ENCODE measurements around the gene CHN1. TPM values are rescaled to one million over a fixed set of nuclear protein-coding genes. Genes with fewer than 3 reads are reported as not detected.

The CHN1 gene
- total and polyA plus RNA-seq, 2 experiments from 2014 or later = 64.3 to 70.8 TPM

GRCh38 chr2:174914853-174915760 is 90.1 kb downstream of the CHN1 start:
- Histone ChIP-seq H3K9me3 (ENCODE audit: low read depth) (no peaks in the 10 kb centered on the region), H3K4me3 (no peak overlapping the region), H3K27me3 (no peaks in the 10 kb centered on the region), H3K4me1 (ENCODE audit: low read depth) (peaks cover 40% of the 10 kb centered on the region), H3K36me3 (no peaks in the 10 kb centered on the region), H3K27ac (no peak overlapping the region)
- DNase-seq (ENCODE audit: low read depth in 1 of 2, low spot score in 1 of 2) = peak; percentile 19 to 70
- TF ChIP-seq, protein P1, sequence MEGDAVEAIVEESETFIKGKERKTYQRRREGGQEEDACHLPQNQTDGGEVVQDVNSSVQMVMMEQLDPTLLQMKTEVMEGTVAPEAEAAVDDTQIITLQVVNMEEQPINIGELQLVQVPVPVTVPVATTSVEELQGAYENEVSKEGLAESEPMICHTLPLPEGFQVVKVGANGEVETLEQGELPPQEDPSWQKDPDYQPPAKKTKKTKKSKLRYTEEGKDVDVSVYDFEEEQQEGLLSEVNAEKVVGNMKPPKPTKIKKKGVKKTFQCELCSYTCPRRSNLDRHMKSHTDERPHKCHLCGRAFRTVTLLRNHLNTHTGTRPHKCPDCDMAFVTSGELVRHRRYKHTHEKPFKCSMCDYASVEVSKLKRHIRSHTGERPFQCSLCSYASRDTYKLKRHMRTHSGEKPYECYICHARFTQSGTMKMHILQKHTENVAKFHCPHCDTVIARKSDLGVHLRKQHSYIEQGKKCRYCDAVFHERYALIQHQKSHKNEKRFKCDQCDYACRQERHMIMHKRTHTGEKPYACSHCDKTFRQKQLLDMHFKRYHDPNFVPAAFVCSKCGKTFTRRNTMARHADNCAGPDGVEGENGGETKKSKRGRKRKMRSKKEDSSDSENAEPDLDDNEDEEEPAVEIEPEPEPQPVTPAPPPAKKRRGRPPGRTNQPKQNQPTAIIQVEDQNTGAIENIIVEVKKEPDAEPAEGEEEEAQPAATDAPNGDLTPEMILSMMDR (IDR thresholded peaks at IDR 0.05; ENCODE audit: low read depth, low read length) = no peak

- no peak overlapping the region for H3K4me3 ChIP-seq
- no peaks in the 10 kb centered on the region for H3K36me3 ChIP-seq
- no peaks in the 10 kb centered on the region for H3K27me3 ChIP-seq
- H3K9me3 ChIP-seq (ENCODE audit: low read depth) = no peaks in the 10 kb centered on the region
- H3K4me1 ChIP-seq (ENCODE audit: low read depth) = peaks cover 32% of the 10 kb centered on the region
- TF ChIP-seq, protein P1 (IDR thresholded peaks at IDR 0.05; ENCODE audit: low read depth, low read length) = no peak
- no peak overlapping the region for H3K27ac ChIP-seq
- no peak for DNase-seq (ENCODE audit: low read depth in 1 of 2, low spot score in 1 of 2)
Observed at GRCh38 chr2:174908284-174908683, 96.9 kb downstream of the CHN1 start.

DNA sequence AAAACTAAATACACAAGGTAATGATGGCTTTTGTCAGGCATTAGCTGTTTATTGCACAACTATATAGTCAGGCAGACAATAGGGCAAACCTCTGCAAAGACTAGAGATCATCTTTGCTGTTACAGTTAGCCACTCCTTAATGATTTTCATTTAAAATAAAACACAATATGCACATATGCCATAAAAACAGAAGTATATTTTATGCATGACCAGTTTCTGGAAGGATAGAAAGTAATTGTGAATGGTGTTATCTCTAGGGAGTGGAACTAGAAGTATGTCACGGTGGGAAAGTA is 102.0 kb downstream of the CHN1 start:
- no peak for DNase-seq (ENCODE audit: low read depth in 1 of 2, low spot score in 1 of 2)
- Histone ChIP-seq H3K4me3 (no peak overlapping the region), H3K36me3 (no peaks in the 10 kb centered on the region), H3K27me3 (no peaks in the 10 kb centered on the region), H3K27ac (no peak overlapping the region), H3K4me1 (ENCODE audit: low read depth) (peaks cover 34% of the 10 kb centered on the region), H3K9me3 (ENCODE audit: low read depth) (no peaks in the 10 kb centered on the region)
- TF ChIP-seq, protein P1 (IDR thresholded peaks at IDR 0.05; ENCODE audit: low read depth, low read length) = no peak

DNA sequence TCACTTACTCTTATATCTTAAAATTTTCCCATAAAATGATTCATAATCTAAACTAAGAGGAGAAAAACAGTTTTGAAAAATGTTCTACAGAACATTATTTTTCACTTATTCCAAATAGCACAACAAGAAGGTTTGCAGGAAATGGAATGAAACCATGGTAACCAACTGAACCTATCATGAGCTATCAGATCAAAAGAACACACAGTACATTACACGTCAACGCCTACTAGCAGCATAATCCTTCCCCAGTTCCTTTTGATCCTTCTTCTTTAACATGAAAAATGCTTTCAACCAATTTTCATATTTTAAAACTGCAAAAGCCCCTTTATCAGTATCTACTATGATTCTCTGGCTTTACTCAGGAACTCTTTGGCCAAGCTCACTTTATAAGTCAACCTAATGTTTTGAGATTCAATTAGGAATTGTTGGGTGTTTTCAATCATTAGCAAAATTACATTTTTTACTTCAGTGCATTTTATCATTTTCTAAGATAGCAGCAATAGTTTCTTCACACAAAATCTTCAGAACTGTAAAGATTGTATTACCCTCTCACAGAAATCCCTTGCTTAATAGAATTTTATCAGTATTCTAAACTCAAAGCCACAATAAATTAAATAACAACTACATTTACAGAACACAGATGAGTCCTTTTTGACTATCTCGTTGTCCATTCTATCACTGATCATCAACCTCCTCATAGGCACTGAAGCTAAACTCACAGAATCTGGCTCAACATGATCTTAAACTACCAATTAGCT is 102.5 kb downstream of the CHN1 start:
- Histone ChIP-seq H3K9me3 (ENCODE audit: low read depth) (no peaks in the 10 kb centered on the region), H3K36me3 (no peaks in the 10 kb centered on the region), H3K27ac (peak overlapping the region; percentile 0), H3K4me1 (ENCODE audit: low read depth) (peaks cover 29% of the 10 kb centered on the region), H3K4me3 (no peak overlapping the region), H3K27me3 (no peaks in the 10 kb centered on the region)
- TF ChIP-seq, protein P1 (IDR thresholded peaks at IDR 0.05; ENCODE audit: low read depth, low read length) = no peak
- peak in 1 of 2 donors; percentile 64 for DNase-seq (ENCODE audit: low read depth in 1 of 2, low spot score in 1 of 2)

GRCh38 chr2:174901075-174901474 is 104.1 kb downstream of the CHN1 start:
- Histone ChIP-seq H3K27me3 (no peaks in the 10 kb centered on the region), H3K4me1 (ENCODE audit: low read depth) (peaks cover 34% of the 10 kb centered on the region), H3K27ac (peak overlapping the region; percentile 75), H3K9me3 (ENCODE audit: low read depth) (no peaks in the 10 kb centered on the region), H3K36me3 (no peaks in the 10 kb centered on the region), H3K4me3 (no peak overlapping the region)
- TF ChIP-seq, protein P1 (IDR thresholded peaks at IDR 0.05; ENCODE audit: low read depth, low read length) = no peak
- peak in 1 of 2 donors; percentile 45 for DNase-seq (ENCODE audit: low read depth in 1 of 2, low spot score in 1 of 2)

Data from cardiac muscle cell (in vitro differentiated cells and primary cell).